ENCODE data around the gene ZFR.
"Not testable (repeated sequence)": the region's sequence is repeated elsewhere in the genome, so short reads cannot be mapped to it uniquely, and the experiment has no call there.

Gene ZFR

DNA sequence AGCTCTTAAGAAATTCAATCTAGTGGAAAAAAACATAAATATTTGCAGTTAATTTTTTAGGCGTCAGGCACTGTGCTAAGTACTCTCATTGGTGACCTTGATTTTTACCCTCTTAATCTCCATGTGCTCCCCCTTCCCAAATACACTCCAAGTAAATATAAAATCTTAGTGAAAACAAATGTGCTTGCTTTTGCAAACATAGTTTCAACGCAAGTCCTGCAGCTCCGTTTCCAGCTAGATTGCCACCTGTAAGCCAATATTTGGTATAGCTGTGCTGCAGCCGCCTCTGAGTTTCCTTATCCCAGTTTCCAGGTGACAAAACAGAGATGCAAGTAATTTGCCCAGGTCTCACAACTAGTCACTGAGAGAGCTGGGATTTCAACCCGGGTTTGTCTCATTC lies 129.9 kb downstream of the ZFR start (continued):
- no peak for TF ChIP-seq POU6F1 (CRISPR knock-in tag; IDR thresholded peaks at IDR 0.05; ENCODE audit: borderline replicate concordance, low read depth)
- TF ChIP-seq ZFP30 (CRISPR knock-in tag; IDR thresholded peaks at IDR 0.05) = no peak

- ATAC-seq = not testable (repeated sequence)
Measured at GRCh38 chr5:32314152-32314488, 130.4 kb downstream of the ZFR start.

DNA sequence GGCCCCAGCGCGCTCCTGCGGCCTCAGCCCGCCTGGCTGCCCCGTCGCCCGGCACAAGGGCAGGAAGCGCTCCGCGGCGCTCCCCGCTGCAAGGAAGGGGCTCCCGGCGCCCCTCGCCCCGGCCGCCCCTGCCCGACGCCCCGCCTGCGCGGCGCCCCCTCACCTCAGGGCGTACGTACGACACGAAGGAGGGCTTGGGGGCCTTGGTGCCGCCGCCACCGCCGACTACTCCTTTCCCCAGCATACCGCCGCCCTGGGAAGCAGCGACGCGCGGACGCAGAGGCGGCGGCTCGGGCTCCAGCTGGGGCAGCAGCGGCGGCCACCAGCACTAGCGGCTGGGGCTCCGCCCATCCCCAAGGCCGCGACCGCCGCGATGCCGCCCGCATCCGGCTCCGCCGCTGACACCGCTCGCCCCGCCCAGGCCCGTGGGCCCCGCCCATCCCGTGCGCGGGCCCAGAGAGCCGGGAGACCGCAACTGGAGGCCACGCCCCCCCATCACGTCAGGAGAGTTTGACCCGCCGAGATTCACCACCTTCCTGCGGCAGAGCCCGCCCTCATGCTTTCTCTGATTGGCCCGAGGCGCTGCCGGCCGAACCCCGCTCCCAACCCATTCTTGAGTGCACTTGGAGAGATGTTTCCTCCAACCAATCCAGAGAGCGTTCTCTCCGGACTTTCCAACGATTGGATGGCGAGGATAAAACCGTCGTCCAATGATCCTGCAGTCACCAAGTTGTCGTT lies 131.8 kb downstream of the ZFR start, which contains the start of gene MTMR12:
TSS of gene MTMR12 (minus strand) at position 345 of the 738 bp plus-strand sequence. CDS start at position 244, 101 bp downstream.
- ATAC-seq = peak; percentile 98
- TF ChIP-seq ZC3H10 (CRISPR knock-in tag; IDR thresholded peaks at IDR 0.05) = no peak
- no peak for TF ChIP-seq ZNF8 (CRISPR knock-in tag; IDR thresholded peaks at IDR 0.05)
- no peak for TF ChIP-seq ZFP3 (CRISPR knock-in tag; IDR thresholded peaks at IDR 0.05)
- no peak for TF ChIP-seq CSRNP3 (CRISPR knock-in tag; IDR thresholded peaks at IDR 0.05)
- TF ChIP-seq GLIS3 (CRISPR knock-in tag; IDR thresholded peaks at IDR 0.05) = no peak

- TF ChIP-seq ZFP3 (CRISPR knock-in tag; IDR thresholded peaks at IDR 0.05) = no peak
- no peak for TF ChIP-seq ZNF565 (CRISPR knock-in tag; conservative IDR thresholded peaks at IDR 0.05; ENCODE audit: low read depth)
- TF ChIP-seq ZNF8 (CRISPR knock-in tag; IDR thresholded peaks at IDR 0.05) = no peak
- no peak for TF ChIP-seq GLIS3 (CRISPR knock-in tag; IDR thresholded peaks at IDR 0.05)
- TF ChIP-seq ZC3H10 (CRISPR knock-in tag; IDR thresholded peaks at IDR 0.05) = no peak
- TF ChIP-seq ZNF70 (CRISPR knock-in tag; IDR thresholded peaks at IDR 0.05) = no peak
- no peak for TF ChIP-seq RARB (CRISPR knock-in tag; IDR thresholded peaks at IDR 0.05)
- TF ChIP-seq POU6F1 (CRISPR knock-in tag; IDR thresholded peaks at IDR 0.05; ENCODE audit: borderline replicate concordance, low read depth) = no peak
- TF ChIP-seq CSDC2 (CRISPR knock-in tag; IDR thresholded peaks at IDR 0.05) = no peak
- no peak for TF ChIP-seq ESRRG (CRISPR knock-in tag; IDR thresholded peaks at IDR 0.05)
- peak; percentile 34 for ATAC-seq
Measured at GRCh38 chr5:32312197-32312594, 132.3 kb downstream of the ZFR start.

DNA sequence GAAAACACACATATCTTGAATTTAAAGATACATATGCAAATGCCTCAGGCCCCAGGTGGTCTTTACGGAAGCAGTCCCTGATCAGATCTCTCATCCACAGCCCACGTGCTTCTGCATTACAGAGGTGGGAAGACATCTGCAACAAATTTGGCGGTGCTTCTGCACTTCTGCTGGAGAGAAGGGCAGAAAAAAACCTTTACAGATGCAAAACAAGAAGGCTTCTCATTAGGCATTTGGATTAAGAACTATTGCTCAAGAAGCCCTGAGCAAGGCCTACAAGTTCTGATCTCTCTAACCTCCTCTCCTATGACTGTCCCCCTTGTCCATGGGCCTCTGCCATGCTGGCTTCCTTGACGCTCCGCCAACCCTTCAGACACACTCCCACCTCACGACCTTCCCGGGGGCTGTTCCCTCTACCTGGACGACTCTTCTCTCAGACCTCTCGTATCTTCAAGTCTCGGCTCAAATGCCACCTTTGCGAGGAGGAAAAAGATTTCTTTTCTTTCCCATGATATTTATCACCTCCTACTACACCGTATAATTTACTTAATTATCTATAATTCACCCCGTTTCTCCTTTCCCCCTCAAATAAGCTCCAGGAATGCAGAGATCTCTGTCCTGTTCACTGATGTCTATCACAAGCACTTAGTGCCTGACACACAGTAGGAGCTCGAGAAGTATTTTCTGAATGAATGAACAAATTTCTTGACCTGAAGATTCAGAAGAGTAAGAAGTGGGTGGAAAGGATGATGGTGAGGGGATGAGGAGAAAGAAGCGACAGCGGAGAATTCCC lies 132.9 kb downstream of the ZFR start:
- TF ChIP-seq BACH2 (CRISPR knock-in tag; IDR thresholded peaks at IDR 0.05; ENCODE audit: borderline replicate concordance) = no peak
- no peak for TF ChIP-seq CSDC2 (CRISPR knock-in tag; IDR thresholded peaks at IDR 0.05)
- TF ChIP-seq GLIS3 (CRISPR knock-in tag; IDR thresholded peaks at IDR 0.05) = no peak
- no peak for TF ChIP-seq ISL1 (CRISPR knock-in tag; IDR thresholded peaks at IDR 0.05)
- TF ChIP-seq ZNF70 (CRISPR knock-in tag; IDR thresholded peaks at IDR 0.05) = no peak
- no peak for TF ChIP-seq ESRRG (CRISPR knock-in tag; IDR thresholded peaks at IDR 0.05)
- TF ChIP-seq TOX (CRISPR knock-in tag; IDR thresholded peaks at IDR 0.05; ENCODE audit: borderline replicate concordance) = no peak
- TF ChIP-seq ZFP3 (CRISPR knock-in tag; IDR thresholded peaks at IDR 0.05) = no peak
- TF ChIP-seq OSR1 (CRISPR knock-in tag; IDR thresholded peaks at IDR 0.05) = no peak
- no peak for TF ChIP-seq TCF4 (CRISPR knock-in tag; IDR thresholded peaks at IDR 0.05; ENCODE audit: borderline replicate concordance)
- TF ChIP-seq ZFP30 (CRISPR knock-in tag; IDR thresholded peaks at IDR 0.05) = no peak
- TF ChIP-seq, protein P1, sequence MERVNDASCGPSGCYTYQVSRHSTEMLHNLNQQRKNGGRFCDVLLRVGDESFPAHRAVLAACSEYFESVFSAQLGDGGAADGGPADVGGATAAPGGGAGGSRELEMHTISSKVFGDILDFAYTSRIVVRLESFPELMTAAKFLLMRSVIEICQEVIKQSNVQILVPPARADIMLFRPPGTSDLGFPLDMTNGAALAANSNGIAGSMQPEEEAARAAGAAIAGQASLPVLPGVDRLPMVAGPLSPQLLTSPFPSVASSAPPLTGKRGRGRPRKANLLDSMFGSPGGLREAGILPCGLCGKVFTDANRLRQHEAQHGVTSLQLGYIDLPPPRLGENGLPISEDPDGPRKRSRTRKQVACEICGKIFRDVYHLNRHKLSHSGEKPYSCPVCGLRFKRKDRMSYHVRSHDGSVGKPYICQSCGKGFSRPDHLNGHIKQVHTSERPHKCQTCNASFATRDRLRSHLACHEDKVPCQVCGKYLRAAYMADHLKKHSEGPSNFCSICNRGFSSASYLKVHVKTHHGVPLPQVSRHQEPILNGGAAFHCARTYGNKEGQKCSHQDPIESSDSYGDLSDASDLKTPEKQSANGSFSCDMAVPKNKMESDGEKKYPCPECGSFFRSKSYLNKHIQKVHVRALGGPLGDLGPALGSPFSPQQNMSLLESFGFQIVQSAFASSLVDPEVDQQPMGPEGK (CRISPR knock-in tag; IDR thresholded peaks at IDR 0.05; ENCODE audit: borderline replicate concordance) = no peak
- ATAC-seq = no peak
